SK-N-SH treated with all-trans-retinoic acid at 6 μM for 48 hours (cell line): Measurements from ENCODE around the gene PALB2.

ENCODE experiments used
- ATAC-seq: fragments of 200-7000 bp; cut with Tn5 transposase; 3 replicates; pipeline ENCODE4 v1.9.1; 2020; ENCODE audit warnings: mild to moderate bottlenecking, moderate library complexity
- ARNTL ChIP-seq: fragments of 450-650 bp; formaldehyde crosslinking; IDR thresholded peaks from 2 replicates; pipeline ENCODE4 v1.5.0; 2020; ENCODE audit warnings: low read depth, mild to moderate bottlenecking, moderate library complexity, borderline replicate concordance
- BACH2 ChIP-seq: fragments of 250-450 bp; sonication (Bioruptor Pico); IDR thresholded peaks from 2 replicates; pipeline ENCODE4 v1.9.0; 2021; ENCODE audit warnings: mild to moderate bottlenecking, borderline replicate concordance
- CREB5 ChIP-seq: fragments of 250-450 bp; sonication (Bioruptor Pico); IDR thresholded peaks from 2 replicates; pipeline ENCODE4 v1.5.1; 2020; ENCODE audit warnings: low read depth, mild to moderate bottlenecking, moderate library complexity
- CSDC2 ChIP-seq: fragments of 250-450 bp; sonication (Bioruptor Pico); IDR thresholded peaks from 2 replicates; pipeline ENCODE4 v1.5.0; 2020; ENCODE audit warnings: mild to moderate bottlenecking, moderate library complexity
- CSRNP3 ChIP-seq: fragments of 250-450 bp; sonication (Bioruptor Pico); IDR thresholded peaks from 2 replicates; pipeline ENCODE4 v1.5.1; 2021; ENCODE audit warnings: mild to moderate bottlenecking, moderate library complexity
- ESRRG ChIP-seq: fragments of 250-450 bp; sonication (Bioruptor Pico); IDR thresholded peaks from 2 replicates; pipeline ENCODE4 v1.6.1; 2021; ENCODE audit warnings: mild to moderate bottlenecking
- GLIS3 ChIP-seq: fragments of 250-450 bp; sonication (Bioruptor Pico); IDR thresholded peaks from 2 replicates; pipeline ENCODE4 v1.5.0; 2020; ENCODE audit warnings: mild to moderate bottlenecking, moderate library complexity
- OSR1 ChIP-seq: fragments of 250-450 bp; sonication (Bioruptor Pico); IDR thresholded peaks from 2 replicates; pipeline ENCODE4 v1.8.0; 2022; ENCODE audit warnings: moderate library complexity, mild to moderate bottlenecking, inconsistent platforms
- PATZ1 ChIP-seq: fragments of 250-450 bp; sonication (Bioruptor Pico); IDR thresholded peaks from 2 replicates; pipeline ENCODE4 v1.8.0; 2020; ENCODE audit warnings: mild to moderate bottlenecking, moderate library complexity, borderline replicate concordance
- POU6F1 ChIP-seq: fragments of 250-450 bp; sonication (Bioruptor Pico); IDR thresholded peaks from 2 replicates; pipeline ENCODE4 v1.8.0; 2021; ENCODE audit warnings: low read depth, mild to moderate bottlenecking, moderate library complexity, borderline replicate concordance
- PPARA ChIP-seq: fragments of 250-450 bp; sonication (Bioruptor Pico); IDR thresholded peaks from 2 replicates; pipeline ENCODE4 v1.5.0; 2020; ENCODE audit warnings: mild to moderate bottlenecking, borderline replicate concordance
- RARB ChIP-seq: fragments of 250-450 bp; sonication (Bioruptor Pico); IDR thresholded peaks from 2 replicates; pipeline ENCODE4 v1.8.0; 2021; ENCODE audit warnings: mild to moderate bottlenecking, moderate library complexity
- SNAI2 ChIP-seq: fragments of 250-450 bp; sonication (Bioruptor Pico); IDR thresholded peaks from 2 replicates; pipeline ENCODE4 v1.5.0; 2020; ENCODE audit warnings: mild to moderate bottlenecking, moderate library complexity
- TCF4 ChIP-seq: fragments of 250-450 bp; sonication (Bioruptor Pico); IDR thresholded peaks from 2 replicates; pipeline ENCODE4 v1.8.0; 2021; ENCODE audit warnings: mild to moderate bottlenecking, moderate library complexity, borderline replicate concordance
- TSHZ2 ChIP-seq: fragments of 250-450 bp; sonication (Bioruptor Pico); IDR thresholded peaks from 2 replicates; pipeline ENCODE4 v1.5.0; 2020; ENCODE audit warnings: mild to moderate bottlenecking, moderate library complexity
- ZC3H10 ChIP-seq: fragments of 250-450 bp; sonication (Bioruptor Pico); IDR thresholded peaks from 2 replicates; pipeline ENCODE4 v1.5.1; 2021; ENCODE audit warnings: mild to moderate bottlenecking, moderate library complexity
- ZFP3 ChIP-seq: fragments of 250-450 bp; sonication (Bioruptor Pico); IDR thresholded peaks from 2 replicates; pipeline ENCODE4 v1.5.0; 2020; ENCODE audit warnings: mild to moderate bottlenecking, moderate library complexity
- ZNF565 ChIP-seq: fragments of 450-650 bp; formaldehyde crosslinking; conservative IDR thresholded peaks from 2 replicates; pipeline ENCODE4 v1.5.0; 2020; ENCODE audit warnings: low read depth, mild to moderate bottlenecking, moderate library complexity
- ZNF70 ChIP-seq: fragments of 450-650 bp; formaldehyde crosslinking; IDR thresholded peaks from 2 replicates; pipeline ENCODE4 v1.5.0; 2020; ENCODE audit warnings: mild to moderate bottlenecking, moderate library complexity

Gene PALB2

GRCh38 chr16:23682181-23682580 is 41.1 kb upstream of the PALB2 start:
- TF ChIP-seq TCF4 (CRISPR knock-in tag) (no peak), POU6F1 (CRISPR knock-in tag) (no peak), ZC3H10 (CRISPR knock-in tag) (no peak), CSRNP3 (CRISPR knock-in tag) (no peak), ESRRG (CRISPR knock-in tag) (no peak), GLIS3 (CRISPR knock-in tag) (no peak), ARNTL (no peak), BACH2 (CRISPR knock-in tag) (no peak), CSDC2 (no peak), TSHZ2 (CRISPR knock-in tag) (no peak), PATZ1 (no peak), CREB5 (CRISPR knock-in tag) (no peak)
- TF ChIP-seq, all 23 proteins: peak for 0
- no peak for ATAC-seq

GRCh38 chr16:23679986-23680336 is 38.9 kb upstream of the PALB2 start:
- TF ChIP-seq OSR1 (CRISPR knock-in tag) (no peak), ARNTL (no peak), CSRNP3 (CRISPR knock-in tag) (no peak), SNAI2 (CRISPR knock-in tag) (no peak), POU6F1 (CRISPR knock-in tag) (no peak), BACH2 (CRISPR knock-in tag) (no peak)
- ATAC-seq = no peak

GRCh38 chr16:23679274-23679985 is 38.3 kb upstream of the PALB2 start:
- ATAC-seq = peak; percentile 45
- no peak for TF ChIP-seq ZFP3 (CRISPR knock-in tag)
- no peak for TF ChIP-seq CSDC2
- TF ChIP-seq TSHZ2 (CRISPR knock-in tag) = no peak
- TF ChIP-seq SNAI2 (CRISPR knock-in tag) = no peak
- TF ChIP-seq OSR1 (CRISPR knock-in tag) = no peak
- TF ChIP-seq PPARA (CRISPR knock-in tag) = no peak
- no peak for TF ChIP-seq ZNF70 (CRISPR knock-in tag)
- TF ChIP-seq TCF4 (CRISPR knock-in tag) = no peak
- TF ChIP-seq BACH2 (CRISPR knock-in tag) = no peak
- no peak for TF ChIP-seq RARB (CRISPR knock-in tag)
- TF ChIP-seq ARNTL = no peak
- no peak for TF ChIP-seq ZNF565
- TF ChIP-seq ESRRG (CRISPR knock-in tag) = no peak
